Right ventricle myocardium inferior (tissue), 1 donor: ENCODE measurements around the gene ZNF500. TPM values are rescaled to one million over a fixed set of nuclear protein-coding genes. Genes with fewer than 3 reads are reported as not detected.
A peak's percentile ranks its signal among the peaks of the same experiment; 100 is the strongest.

Experiments used
- ATAC-seq: fragments of 200-7000 bp; cut with Tn5 transposase; one replicate; pipeline ENCODE4 v1.9.1; 2020; ENCODE audit warnings: mild to moderate bottlenecking, moderate library complexity
- DNase-seq: peaks from one replicate; pipeline ENCODE4 v3.0.0; 2021; ENCODE audit errors: missing footprints
- intact Hi-C: fragments of 100-400 bp; cut with DNase I; formaldehyde crosslinking; loops from one replicate; pipeline ENCODE4 v1.11.0; 2022
- long read RNA-seq: library from polyadenylated mRNA; unstranded; transcript quantifications from one replicate; pipeline ENCODE4 v2.0.0, GENCODE V29; 2021
- total RNA-seq: library from RNA; stranded (reverse); fragmentation: NEBNext Ultra II Directional; extraction: Animal tissue kit (Norgen Biotek cat#: 25700); gene quantifications from one replicate; pipeline ENCODE4 v1.2.1, GENCODE V29; 2021
- donor health status: DM: no; HTN: yes; CAD: no; lungs with severe emphysema.

ZNF500 gene
- total RNA-seq, result 6.5 TPM
- long read RNA-seq, full-length matches to known transcripts, result 2 of 5 reads
- long read RNA-seq, partial matches to known transcripts, result 1 of 5 reads
- long read RNA-seq, other reads (novel, unspliced or antisense), result 2 of 5 reads

DNA sequence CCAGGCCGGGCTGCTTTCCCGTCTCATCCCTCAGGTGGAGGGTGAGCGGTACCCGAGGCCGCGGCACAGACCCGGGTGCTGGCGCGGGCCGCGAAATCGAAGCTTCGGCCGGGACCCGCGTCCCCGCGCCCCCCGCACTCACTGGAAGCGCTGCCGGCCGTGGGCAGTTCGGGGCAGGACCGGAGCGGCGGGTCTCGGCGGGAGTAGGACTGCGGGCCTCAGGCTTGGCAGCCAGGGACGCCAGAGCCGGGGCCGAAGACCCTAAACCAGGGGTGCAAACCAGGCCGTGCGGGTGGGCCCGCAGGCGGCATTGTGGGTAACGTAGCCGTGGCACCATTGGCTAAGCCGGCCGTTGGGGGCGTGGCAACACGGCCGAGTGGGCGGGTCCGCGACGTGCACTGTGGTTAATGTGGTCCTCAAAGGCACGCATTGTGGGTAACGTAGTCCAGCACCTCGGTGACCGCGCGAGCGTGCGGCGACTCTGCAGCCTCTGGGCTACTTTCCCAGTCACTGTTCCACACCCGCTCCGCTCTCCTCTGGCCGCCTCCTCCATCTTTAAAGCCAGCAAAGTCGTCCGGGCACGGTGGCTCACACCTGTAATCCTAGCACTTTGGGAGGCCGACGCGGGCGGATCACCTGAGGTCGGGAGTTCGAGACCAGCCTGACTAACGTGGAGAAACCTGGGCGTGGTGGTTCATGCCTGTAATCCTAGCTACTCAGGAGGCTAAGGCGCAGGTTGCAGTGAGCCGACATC lies at the start of gene ZNF500:
Gene ZNF500, minus strand, starts transcription at position 288 of the 754 bp plus-strand sequence. CDS start 1,184 bp downstream, outside the sequence.
- DNase-seq, result peak; percentile 99
- intact Hi-C loops, result no loop called here
- peak; percentile 95 for ATAC-seq

DNA sequence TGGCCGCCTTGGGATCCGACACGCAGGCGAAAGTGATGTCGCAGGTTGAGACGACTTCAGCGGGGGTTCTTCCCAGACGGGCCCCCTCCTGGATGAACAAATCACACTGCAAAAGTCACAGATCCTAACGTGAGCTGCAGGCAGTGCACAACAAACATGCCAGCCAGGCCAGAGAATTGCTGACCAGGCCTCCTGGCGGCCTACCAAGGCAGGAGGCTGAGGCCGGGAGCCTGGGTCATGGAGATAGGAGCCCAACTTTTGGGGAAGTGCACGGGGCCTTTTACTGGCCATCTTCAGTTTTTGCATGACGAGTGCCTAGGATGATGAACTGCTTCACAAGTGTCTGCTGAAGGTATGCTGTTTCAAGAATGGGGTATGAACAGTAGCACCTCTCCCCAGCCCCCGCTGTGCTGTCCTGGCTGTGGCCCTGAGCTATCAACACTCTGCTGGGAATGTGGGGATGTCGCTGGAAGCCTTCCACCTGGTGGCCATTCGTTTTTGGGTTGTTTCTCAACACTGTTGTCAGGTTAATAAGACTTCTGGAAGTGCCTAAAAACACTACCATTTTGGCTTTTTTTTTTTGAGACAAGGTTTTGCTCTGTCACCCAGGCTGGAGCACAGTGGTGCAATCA lies 47.7 kb upstream of the ZNF500 start:
- intact Hi-C loops, result loop anchor here (2.0 kb wide), 1 partner anchor 16 kb away; no protein-coding TSS in a partner anchor
- peak; percentile 67 for ATAC-seq
- peak; percentile 58 for DNase-seq

DNA sequence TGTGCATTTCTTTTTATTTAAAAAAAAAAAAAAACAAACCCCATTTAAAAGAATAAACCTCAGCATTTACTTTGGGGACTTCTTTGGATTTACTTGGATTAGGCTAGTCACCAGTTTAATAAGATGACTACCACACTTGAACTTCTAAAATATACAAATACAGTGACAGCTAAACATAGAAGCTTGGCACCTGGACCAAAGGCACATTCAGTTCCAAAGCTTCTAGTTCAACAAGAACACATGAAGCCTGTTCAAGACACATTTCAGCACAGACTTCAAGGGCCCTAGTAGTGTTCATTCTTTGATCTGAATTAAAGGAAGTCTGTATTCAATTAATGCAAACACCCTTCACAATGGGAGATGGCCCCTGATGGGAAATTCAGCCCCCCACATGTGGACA lies 47.1 kb upstream of the ZNF500 start:
- DNase-seq, result no peak
- intact Hi-C loops, result loop anchor here (2.0 kb wide), 1 partner anchor 17 kb away; no protein-coding TSS in a partner anchor
- peak; percentile 80 for ATAC-seq

DNA sequence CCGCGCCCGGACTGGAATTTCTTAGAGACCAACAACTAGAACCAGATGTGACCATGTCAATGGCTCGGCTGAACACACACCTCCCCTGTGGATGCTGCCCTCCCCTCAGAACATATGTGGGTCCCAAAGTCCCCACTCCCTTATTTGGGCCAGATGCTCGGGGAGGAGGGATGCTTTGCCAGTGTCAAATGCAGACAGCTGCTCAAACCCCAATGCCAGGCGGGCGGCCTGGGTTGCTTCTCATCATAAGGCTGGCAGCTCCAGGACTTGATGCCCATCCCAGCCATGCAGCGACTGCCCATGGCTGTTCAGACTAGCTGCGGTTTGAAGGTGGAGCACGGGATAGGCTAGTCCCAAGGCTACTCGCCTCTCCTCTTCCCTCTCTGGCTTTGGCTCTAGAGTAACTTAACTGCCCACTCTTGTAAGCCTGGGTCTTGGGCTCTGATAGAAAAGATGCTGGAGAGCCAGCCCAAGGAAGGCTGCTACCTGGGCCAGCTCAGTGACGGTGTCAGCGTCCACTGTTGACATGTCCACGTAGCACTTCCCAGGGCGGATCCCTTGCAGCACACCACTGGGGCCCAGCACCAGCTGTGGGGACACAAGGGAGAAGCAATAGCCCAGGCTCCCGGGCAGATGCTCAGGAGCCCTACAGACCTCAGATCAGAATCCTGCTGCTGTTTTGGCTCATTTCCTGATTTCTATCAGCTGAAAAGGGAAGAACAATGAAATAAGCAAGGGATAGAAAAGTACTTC lies 46.5 kb upstream of the ZNF500 start:
- ATAC-seq, result peak; percentile 49
- no peak for DNase-seq
- intact Hi-C loops, result loop anchor here (2.0 kb wide), 1 partner anchor 17 kb away; no protein-coding TSS in a partner anchor

DNA sequence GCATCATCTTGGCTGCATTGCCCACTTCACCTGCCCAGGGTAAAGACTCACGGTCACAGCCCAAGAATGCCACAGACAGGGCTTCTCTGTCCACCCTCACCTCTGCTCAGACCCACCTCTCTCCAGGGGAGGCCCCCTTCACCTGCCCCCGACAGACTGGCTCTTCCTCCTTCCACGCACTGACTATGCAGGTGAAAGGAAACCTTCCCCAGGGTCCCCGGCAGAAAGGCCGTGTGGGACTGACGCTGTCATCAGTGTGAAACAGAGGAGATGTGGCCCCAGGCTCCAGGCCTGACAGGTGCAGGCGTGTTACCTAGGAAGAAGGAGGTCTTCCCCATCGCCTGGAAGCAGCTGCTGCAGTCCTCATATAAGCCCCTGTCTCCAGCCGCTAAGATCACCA lies 44.8 kb upstream of the ZNF500 start:
- intact Hi-C loops, result no loop called here
- DNase-seq (no peak), ATAC-seq (no peak)

DNA sequence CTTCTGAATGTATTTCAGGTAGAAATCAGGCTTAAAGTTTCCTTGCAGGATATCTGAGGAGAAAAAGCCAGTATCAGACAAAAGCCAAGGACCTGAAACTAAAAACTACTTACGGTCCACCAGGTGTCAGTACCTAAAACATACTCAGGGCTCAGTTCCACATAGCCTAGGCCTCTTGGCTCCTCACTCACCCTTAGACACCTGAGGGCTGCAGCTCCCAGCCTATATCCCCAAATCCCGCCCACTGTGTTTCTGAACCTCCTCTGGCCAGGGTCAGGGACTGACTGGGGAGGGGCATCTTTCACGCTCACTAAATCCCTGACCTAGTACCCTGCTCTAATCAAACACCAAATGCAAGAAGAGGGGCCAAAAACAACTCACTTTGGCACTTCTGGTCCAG lies 44.3 kb upstream of the ZNF500 start:
- DNase-seq (no peak), ATAC-seq (no peak)
- intact Hi-C loops, result no loop called here

DNA sequence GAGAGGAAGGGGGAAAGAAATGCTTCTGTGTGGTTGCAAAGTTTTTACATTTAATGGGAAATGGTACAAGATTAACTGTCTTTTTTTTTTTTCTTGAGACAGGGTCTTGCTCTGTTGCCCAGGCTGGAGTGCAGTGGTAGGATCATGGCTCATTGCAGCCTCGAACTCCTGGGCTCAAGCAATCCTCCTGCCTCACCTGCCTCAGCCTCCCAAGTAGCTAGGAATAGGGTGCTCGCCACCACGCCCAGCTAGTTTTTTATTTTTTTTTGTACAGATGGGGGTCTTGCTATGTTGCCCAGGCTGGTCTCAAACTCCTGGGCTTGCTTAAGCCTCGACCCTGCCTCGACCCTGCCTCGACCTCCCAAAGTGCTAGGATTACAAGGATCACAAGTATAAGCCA lies 39.3 kb upstream of the ZNF500 start:
- intact Hi-C loops, result loop anchor here (10.0 kb wide), 1 partner anchor 289 kb away; the partner anchor contains the start of gene EEF2KMT
- ATAC-seq, result no peak
- DNase-seq, result no peak

DNA sequence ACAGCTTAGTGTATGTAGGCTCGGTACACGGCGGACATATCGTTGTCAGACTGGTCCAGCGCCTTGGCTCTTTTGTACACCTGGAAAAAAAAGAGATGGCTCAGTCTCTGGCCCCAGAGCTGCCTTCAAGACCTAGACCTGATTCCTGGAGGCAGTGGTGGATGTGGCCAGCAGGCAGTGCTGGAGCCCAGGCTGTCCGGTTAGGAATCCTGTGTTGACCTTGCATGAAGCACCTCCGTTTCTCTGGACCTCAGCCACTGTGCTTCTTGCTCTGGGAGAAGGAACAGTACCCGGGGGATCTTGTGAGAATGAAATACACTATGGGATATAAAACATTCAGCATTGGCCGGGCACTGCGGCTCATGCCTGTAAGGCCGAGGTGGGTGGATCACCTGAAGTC lies 38.3 kb upstream of the ZNF500 start:
- intact Hi-C loops, result loop anchor here (10.0 kb wide), 1 partner anchor 290 kb away; the partner anchor contains the start of gene EEF2KMT
- peak; percentile 79 for DNase-seq
- peak; percentile 12 for ATAC-seq

DNA sequence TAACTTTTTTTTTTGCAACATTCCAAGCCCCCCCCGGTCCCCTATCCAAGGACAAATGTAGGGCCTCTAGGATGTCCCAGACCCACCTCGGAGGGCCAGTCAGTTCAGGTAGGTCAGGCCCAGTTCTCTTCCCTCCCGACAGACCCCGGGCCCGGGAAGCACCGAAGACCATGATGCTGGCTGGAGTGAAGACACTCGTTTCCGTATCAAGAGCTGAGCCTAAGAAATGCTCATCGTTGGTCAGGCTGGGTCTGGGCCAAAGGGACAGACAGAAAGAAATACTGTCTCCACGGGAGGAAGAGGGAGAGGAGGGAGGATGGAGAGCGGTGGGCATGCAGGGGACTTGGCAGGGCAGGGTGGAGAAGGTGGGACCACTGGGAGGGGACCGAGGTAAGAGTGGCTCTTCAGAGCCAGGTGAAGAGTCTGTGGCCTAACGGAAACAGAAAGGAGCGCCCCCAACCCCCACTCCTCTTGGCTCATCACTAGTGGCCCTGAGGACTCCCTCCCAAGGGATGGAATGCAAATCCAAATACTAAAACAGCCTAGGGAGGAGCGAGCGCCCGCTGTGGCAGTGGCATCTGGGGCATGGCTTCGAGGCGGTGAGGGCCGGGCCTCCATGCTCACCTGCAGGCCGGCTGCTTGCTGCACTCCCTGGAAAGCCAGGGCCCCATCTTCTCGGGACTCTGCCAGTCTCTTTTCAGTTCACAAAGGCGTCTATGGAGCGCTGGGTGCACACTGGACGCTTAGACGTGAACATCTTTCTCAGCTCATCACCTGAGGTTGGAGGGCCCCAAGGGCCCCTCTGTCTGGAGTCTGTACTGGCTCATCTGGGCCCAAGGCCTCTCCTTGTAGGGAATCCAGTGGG lies 37.2 kb upstream of the ZNF500 start:
- ATAC-seq (no peak), DNase-seq (peak; percentile 64)
- intact Hi-C loops, result loop anchor here (5.0 to 10.0 kb wide), 4 partner anchors 43 to 291 kb away; partner anchors contain the start of genes ANKS3, DNAAF8, EEF2KMT and GLYR1

DNA sequence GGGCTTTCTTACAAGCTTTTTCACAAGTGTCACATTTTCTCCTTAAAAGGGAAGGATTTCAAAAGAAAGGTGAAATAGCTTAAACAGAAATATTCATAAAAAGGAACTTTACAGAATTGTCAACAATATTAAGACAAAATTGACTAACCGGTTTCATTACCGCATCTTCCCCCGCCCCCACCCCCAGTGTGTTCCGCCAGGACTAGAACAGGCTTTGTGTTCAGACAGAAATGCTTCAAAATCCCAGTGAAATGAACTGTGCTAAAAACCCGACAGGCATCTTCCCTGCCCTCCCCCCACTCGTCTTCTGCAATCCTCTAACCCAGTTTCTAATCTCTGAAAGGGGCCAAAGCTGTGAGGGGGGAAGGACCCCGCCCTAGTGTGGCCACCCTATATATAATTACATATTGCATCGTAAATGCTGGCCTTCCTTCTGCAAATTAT lies 36.5 kb upstream of the ZNF500 start:
- DNase-seq (no peak), ATAC-seq (no peak)
- intact Hi-C loops, result loop anchor here (5.0 to 10.0 kb wide), 4 partner anchors 44 to 291 kb away; partner anchors contain the start of genes ANKS3, DNAAF8, EEF2KMT and GLYR1

DNA sequence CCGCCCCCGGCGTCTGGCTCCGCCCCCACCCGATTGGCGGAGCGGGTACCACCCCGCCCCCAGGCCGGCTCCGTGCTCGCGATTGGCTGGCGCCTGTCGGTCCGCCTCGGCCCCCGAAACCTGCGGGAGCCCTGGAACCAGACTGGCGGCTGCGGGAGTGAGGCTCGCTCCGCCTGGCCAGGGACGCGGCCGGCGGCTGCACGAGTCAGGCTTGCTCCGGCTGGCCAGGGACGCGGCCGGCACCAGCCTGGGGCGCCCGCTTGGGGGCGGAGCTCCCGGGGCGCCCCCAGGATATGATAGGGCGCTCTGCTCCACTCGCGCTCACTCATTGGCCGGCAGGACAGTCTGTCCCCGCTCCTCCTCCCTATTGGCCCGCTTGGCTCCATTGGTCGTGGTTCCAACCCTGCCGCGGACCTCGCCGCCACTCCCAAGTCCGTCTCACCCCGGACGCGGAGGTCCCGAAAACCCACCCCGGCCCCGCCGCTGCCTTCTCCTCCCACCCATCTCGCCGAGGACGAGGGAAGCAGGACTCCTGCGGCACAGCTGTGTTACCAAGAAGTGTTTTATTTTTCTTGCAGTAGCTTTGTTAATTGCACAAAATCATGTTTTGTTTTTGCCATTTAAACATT lies 35.8 kb upstream of the ZNF500 start:
- intact Hi-C loops, result loop anchor here (5.0 to 10.0 kb wide), 4 partner anchors 45 to 292 kb away; partner anchors contain the start of genes ANKS3, DNAAF8, EEF2KMT and GLYR1
- ATAC-seq, result peak; percentile 93
- DNase-seq, result peak; percentile 96

DNA sequence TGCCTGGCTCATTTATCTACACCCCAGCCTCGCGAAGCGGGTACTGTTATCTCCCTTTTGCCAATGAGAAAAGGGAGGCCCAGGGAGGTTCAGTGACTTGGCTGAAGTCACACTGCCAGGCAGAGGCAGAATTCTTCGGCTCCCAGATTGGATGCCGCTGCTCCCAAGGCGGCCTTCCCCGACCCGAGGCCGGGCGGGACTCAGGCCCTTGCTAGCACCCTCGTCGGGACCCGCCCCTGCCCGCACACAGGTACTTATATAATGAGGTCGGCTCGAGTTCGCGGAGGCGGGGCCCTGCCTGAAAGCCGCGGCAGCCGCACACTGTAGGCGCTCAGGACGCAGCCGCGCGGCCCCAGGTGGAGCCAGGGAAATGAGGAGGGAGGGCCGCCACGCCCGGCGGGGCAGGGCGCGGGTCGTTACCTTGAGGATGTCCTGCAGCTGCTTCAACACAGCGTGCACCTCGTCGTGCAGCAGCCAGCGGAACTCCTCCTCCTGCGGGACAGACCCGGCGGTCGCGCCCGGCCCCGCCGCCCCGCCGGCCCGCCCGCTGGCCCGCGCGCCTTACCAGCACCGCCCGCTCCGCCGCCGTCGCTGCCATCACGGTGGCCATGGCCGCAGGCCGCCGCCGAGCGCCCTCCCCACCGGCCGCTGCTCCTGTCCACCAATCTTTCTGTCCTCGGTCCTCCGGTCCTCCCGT lies 35.1 kb upstream of the ZNF500 start, which contains the start of gene ROGDI:
Gene ROGDI, minus strand, starts transcription at position 672 of the 697 bp plus-strand sequence. Its CDS starts 62 bp downstream, at position 610.
- peak; percentile 94 for DNase-seq
- intact Hi-C loops, result loop anchor here (5.0 to 10.0 kb wide), 4 partner anchors 45 to 293 kb away; partner anchors contain the start of genes ANKS3, DNAAF8, EEF2KMT and GLYR1
- ATAC-seq, result peak; percentile 50

DNA sequence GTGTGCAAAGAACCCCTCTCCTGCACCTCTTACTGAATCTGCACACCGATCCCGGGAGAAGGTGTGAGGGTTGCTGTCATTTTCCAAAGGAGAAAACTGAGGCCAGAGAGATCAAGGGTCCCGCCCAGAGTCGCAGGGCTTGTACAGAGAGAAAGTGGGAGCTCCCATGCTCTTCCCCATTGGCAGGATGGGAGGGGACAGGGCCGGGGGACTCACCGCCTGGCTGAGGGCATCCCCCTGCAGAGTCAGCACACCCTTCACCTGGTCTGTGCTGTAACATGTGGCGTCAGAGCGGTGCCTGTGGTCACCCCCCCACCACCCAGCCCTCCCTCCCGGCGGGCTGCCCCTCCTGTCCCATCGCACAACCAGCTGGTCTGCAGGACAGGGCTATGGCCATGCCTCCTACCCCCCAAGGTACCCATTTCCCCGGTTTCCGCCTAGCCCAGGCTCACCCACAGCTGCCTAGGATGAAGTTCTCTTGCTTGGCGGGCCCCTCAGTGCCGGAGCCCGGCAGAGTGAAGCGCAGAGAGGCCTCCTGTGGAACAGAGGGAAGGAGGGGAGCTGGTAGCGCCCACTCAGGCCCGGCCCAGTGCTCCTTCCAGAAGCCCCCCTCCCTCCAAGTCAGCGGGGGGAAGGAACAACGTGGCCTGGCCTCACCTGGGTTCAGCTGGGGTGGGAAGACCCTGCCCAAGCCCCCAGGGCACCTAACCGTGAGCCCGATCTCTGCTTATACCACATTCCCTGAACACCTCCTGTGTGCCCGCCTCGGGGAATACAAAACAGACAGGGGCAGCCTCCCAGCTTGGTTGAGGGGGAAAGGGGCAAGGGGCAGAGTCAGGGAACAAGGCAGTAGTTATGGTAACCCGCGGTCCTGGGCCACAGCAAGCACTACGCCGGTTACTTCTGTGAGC lies 34.3 kb upstream of the ZNF500 start:
- DNase-seq (peak; percentile 55), ATAC-seq (no peak)
- intact Hi-C loops, result loop anchor here (5.0 to 10.0 kb wide), 4 partner anchors 46 to 293 kb away; partner anchors contain the start of genes ANKS3, DNAAF8, EEF2KMT and GLYR1

DNA sequence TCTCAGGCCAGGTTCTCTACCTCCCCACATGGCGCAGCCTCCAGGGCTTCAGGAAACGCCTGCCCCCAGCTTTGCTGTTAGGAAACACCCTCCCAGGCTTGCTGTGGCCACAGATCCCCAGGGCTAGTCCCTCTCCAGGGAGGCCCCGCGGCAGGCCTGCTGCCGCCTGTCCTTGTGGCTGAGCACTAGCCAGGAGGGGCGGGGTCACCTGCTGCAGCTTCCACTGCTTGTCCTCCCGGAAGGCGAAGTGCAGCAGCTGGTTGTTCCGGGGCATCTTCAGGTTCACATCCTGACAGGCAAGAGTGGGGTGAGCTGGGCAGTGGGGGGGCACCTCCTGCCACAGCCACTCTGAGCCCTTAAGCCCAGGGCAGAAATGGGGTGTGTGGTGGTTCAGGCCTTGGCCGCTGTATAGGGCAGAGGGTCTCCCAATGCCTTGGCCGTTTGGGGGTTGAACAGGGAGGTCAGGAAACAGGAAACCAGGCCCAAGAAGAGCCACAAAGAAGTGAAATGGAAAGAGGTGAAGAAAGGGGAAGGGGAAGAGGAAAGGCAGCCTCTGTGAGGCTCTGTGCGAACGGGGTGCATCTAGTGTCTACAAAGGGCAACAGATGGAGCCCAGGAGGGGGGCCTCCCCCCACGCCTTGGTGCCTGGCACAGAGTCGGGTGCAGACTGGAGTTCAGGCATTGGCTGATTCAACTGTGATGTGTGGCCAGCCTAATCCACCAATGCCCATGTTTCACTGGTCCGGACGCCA lies 33.5 kb upstream of the ZNF500 start:
- intact Hi-C loops, result loop anchor here (5.0 to 10.0 kb wide), 4 partner anchors 47 to 294 kb away; partner anchors contain the start of genes ANKS3, DNAAF8, EEF2KMT and GLYR1
- peak; percentile 80 for DNase-seq
- no peak for ATAC-seq
